K562 (cell line): ENCODE results near the gene ZC3H11A. TPM values are rescaled to one million over a fixed set of nuclear protein-coding genes. Genes with fewer than 3 reads are reported as not detected.

Source experiments
- ELF4 ChIP-seq: fragments of 450-650 bp; formaldehyde crosslinking; IDR thresholded peaks from 2 replicates; pipeline ENCODE4 v1.4.0; 2022; ENCODE audit warnings: missing genetic modification characterization
- GATAD2B ChIP-seq: fragments of 450-650 bp; IDR thresholded peaks from 2 replicates; pipeline ENCODE4 v1.6.1; 2017; ENCODE audit warnings: mild to moderate bottlenecking, borderline replicate concordance
- JUND ChIP-seq, 2 experiments: IDR thresholded peaks; 2 replicates in 1 of 2; 3 replicates in 1 of 2; pipeline ENCODE4 v1.6.1; 2011; ENCODE audit warnings: borderline replicate concordance in 2 of 2, low read depth in 2 of 2, low read length in 2 of 2, improper control_type of control experiment in 1 of 2, missing biosample characterization in 1 of 2, missing genetic modification characterization in 1 of 2, missing genetic modification reagents in 1 of 2
- MECOM ChIP-seq: fragments of 250-450 bp; sonication (Bioruptor Pico); IDR thresholded peaks from 2 replicates; pipeline ENCODE4 v1.8.0; 2022; ENCODE audit warnings: inconsistent platforms
- MXI1 ChIP-seq: IDR thresholded peaks from 2 replicates; pipeline ENCODE4 v1.6.1; 2011; ENCODE audit warnings: low read depth, mild to moderate bottlenecking, improper control_type of control experiment, low read length
- PBX2 ChIP-seq, 2 experiments: IDR thresholded peaks in 1 of 2; conservative IDR thresholded peaks in 1 of 2; 2 replicates each; pipeline ENCODE4 v1.6.1; 2016; ENCODE audit warnings: low read depth in 2 of 2, mild to moderate bottlenecking in 1 of 2, missing compliant biosample characterization in 1 of 2, missing genetic modification characterization in 1 of 2, moderate library complexity in 1 of 2
- RFX7 ChIP-seq: fragments of 250-450 bp; sonication (Bioruptor Pico); IDR thresholded peaks from 2 replicates; pipeline ENCODE4 v1.5.1; 2021; ENCODE audit warnings: mild to moderate bottlenecking
- XRCC4 ChIP-seq: IDR thresholded peaks from one replicate; pipeline ENCODE4 v1.6.1; 2011; ENCODE audit not compliant: insufficient read depth, insufficient read length; ENCODE audit errors: extremely low read depth
- ZBTB49 ChIP-seq: sonication (generic); formaldehyde crosslinking; IDR thresholded peaks from 2 replicates; pipeline ENCODE4 v1.8.0; 2022; ENCODE audit warnings: missing genetic modification reagents, mild to moderate bottlenecking, borderline replicate concordance
- polyA plus RNA-seq, 8 experiments: library from polyadenylated mRNA; depleted of rRNA in 4 of 8; stranded (reverse) in 5 of 8; unstranded in 3 of 8; fragments of >200 nt; fragmentation: Nextera tagmentation in 2 of 8; fragmentation: Illumina TruSeq in 1 of 8; extraction: Ambion mirVana in 2 of 8; extraction: Trizol in 1 of 8; gene quantifications; 2 replicates each; pipeline versions ENCODE4 v1.2.1 to v1.2.3, GENCODE V29; 2011 to 2014; ENCODE audit warnings: inconsistent platforms in 1 of 8, missing spikeins in 1 of 8
- total RNA-seq, 7 experiments: library from RNA; depleted of rRNA in 6 of 7; stranded (reverse); fragments of >200 nt in 6 of 7; fragmentation: Illumina TruSeq in 2 of 7; extraction: Trizol in 2 of 7; gene quantifications; 2 replicates each; pipeline versions ENCODE4 v1.2.1 to v1.2.3, GENCODE V29; 2011 to 2021; ENCODE audit warnings: low replicate concordance in 1 of 7
- TF ChIP-seq, protein P1 (sequence below): fragments of 250-450 bp; sonication (Bioruptor Pico); IDR thresholded peaks from 2 replicates; pipeline ENCODE4 v1.5.0; 2020; ENCODE audit warnings: mild to moderate bottlenecking

The ZC3H11A gene
- total and polyA plus RNA-seq, 9 of the 15 experiments (the other 6 are each of a cell fraction or from before 2014, with no cell fraction given) = 34.2 to 137 (median 102) TPM

- TF ChIP-seq, protein P1, sequence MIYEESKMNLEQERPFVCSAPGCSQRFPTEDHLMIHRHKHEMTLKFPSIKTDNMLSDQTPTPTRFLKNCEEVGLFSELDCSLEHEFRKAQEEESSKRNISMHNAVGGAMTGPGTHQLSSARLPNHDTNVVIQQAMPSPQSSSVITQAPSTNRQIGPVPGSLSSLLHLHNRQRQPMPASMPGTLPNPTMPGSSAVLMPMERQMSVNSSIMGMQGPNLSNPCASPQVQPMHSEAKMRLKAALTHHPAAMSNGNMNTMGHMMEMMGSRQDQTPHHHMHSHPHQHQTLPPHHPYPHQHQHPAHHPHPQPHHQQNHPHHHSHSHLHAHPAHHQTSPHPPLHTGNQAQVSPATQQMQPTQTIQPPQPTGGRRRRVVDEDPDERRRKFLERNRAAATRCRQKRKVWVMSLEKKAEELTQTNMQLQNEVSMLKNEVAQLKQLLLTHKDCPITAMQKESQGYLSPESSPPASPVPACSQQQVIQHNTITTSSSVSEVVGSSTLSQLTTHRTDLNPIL (CRISPR knock-in tag) = no peak
- no peak for TF ChIP-seq ELF4 (CRISPR knock-in tag)
- TF ChIP-seq GATAD2B = no peak
- TF ChIP-seq MECOM (CRISPR knock-in tag) = no peak
- TF ChIP-seq PBX2 (CRISPR knock-in tag; IDR thresholded peaks at IDR 0.05; ENCODE audit: low read depth) = no peak
- no peak for TF ChIP-seq PBX2 (tag; conservative IDR thresholded peaks at IDR 0.05; ENCODE audit: low read depth)
- TF ChIP-seq MXI1 = no peak
- TF ChIP-seq XRCC4 = no peak
- no peak for TF ChIP-seq RFX7 (CRISPR knock-in tag)
- no peak for TF ChIP-seq JUND (IDR thresholded peaks at IDR 0.05; ENCODE audit: borderline replicate concordance, low read depth, low read length)
- TF ChIP-seq JUND (tag; IDR thresholded peaks at IDR 0.05; ENCODE audit: borderline replicate concordance, low read depth, low read length) = no peak
- no peak for TF ChIP-seq ZBTB49
These were observed 30.8 kb downstream of the ZC3H11A start (continued) for GRCh38 chr1:203826175-203826574.
